Renal pelvis (tissue), 4 donors: ENCODE data around the gene LIX1L. TPM values are rescaled to one million over a fixed set of nuclear protein-coding genes. Genes with fewer than 3 reads are reported as not detected.
"Not testable (repeated sequence)": the region's sequence is repeated elsewhere in the genome, so short reads cannot be mapped to it uniquely, and the experiment has no call there.

Source experiments
- DNase-seq: peaks from one replicate; pipeline ENCODE4 v3.0.0-alpha.2; 2013
- polyA plus RNA-seq, 3 donors: library from polyadenylated mRNA; unstranded; fragments of 120-200 nt; gene quantifications; one replicate each; pipeline ENCODE4 v1.2.1, GENCODE V29; 2013; ENCODE audit not compliant: insufficient read length in 3 of 3

Gene LIX1L
- polyA plus RNA-seq, 3 donors = 21.5 to 22.8 (median 22.0) TPM

GRCh38 chr1:145946477-145946986, 11.3 kb downstream of the LIX1L start:
- no peak for DNase-seq

GRCh38 chr1:145944532-145944931, 13.3 kb downstream of the LIX1L start:
- DNase-seq = no peak

- no peak for DNase-seq
Measured at GRCh38 chr1:145942871-145943270, 14.9 kb downstream of the LIX1L start.

DNA sequence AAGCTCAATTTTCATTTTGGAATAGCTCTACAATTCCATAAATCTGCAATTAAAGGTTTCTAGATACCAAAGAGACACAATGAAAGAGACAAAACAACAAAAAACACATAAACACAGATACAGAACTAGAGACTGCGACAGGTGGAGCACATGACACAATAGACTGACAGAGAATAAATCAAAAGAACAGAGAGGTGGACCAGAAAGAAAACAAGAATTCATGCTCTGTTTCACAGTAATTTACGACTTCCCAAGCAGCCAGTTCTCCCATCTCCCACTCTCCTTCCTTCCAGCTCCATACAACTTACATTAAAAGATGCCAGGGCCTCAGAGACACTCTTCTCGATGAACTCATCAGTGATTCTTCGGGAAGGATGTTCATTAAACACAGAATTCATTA, 15.4 kb downstream of the LIX1L start:
- no peak for DNase-seq

DNA sequence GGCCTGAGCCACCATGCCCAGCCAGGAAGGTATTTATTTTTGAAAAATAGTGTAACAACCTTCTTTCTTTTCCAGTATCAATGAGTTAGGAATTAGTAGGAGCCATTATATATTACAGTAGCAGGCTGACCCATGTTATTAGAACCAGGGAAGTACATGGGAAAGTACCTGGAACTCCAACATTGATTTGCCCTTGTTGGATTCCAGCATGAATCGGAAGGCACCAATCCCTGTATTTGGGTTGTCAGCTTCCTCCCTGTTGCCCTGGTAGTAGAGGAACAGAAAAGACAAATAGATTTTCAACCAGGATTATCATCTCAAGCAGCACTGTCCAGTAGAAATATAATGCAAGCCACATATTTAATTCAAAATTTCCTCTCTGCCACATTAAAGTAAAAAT, 20.4 kb downstream of the LIX1L start:
- DNase-seq = no peak

DNA sequence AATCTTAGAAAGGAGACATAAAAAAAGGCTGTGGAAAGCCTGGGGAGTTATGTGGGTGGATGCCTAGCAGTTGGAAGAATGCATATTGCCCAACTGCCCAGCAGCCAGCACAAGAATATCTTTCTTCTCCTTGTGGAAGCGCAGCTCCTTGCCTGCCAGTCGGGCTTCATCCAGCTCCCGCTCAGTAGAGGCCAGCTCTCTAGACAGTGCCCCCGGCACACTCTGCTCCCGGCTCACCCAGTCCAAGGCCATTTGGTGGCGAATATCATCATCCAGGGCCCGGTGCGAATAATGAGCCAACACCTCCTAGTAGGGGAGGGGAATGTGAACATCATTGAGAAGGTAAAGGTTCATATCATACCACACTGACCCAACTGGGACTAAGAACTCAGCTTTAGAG, 21.6 kb downstream of the LIX1L start:
- no peak for DNase-seq

GRCh38 chr1:145935708-145936107, 22.1 kb downstream of the LIX1L start:
- no peak for DNase-seq

- DNase-seq = not testable (repeated sequence)
Measured at GRCh38 chr1:145932522-145933009, 25.3 kb downstream of the LIX1L start.

DNA sequence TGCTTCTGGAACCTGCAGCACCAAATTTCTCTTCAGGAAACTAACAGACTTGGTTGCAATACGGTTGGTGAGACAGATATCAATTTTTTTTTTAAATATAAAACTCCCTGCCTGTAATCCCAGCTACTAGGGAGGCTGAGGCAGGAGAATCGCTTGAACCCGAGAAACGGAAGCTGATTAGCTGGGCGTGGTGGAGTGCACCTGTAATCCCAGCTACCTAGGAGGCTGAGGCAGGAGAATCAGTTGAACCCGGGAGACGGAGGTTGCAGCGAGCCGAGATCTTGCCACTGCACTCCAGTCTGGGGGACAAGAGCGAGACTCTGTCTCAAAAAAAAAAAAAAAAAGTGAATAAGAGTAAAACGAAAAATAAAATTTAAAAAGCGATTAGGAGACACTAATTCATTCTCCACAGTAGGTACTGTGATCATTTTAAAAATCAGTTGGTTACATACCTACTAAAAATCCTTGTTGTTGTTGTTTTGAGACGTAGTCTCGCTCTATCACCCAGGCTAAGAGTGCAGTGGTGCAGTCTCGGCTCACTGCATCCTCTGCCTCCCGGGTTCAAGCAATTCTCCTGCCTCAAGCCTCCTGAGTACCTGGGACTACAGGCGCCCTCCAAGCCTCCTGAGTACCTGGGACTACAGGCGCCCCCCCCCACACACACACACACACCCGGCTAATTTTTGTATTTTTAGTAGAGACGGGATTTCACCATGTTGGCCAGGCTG, 29.7 kb downstream of the LIX1L start:
- DNase-seq = no peak

GRCh38 chr1:145927063-145927886, 30.5 kb downstream of the LIX1L start, which contains the start of gene RBM8A:
RBM8A (minus strand) TSS chr1:145927484; CDS start chr1:145927426, 58 bp downstream.
- DNase-seq = peak; percentile 99

DNA sequence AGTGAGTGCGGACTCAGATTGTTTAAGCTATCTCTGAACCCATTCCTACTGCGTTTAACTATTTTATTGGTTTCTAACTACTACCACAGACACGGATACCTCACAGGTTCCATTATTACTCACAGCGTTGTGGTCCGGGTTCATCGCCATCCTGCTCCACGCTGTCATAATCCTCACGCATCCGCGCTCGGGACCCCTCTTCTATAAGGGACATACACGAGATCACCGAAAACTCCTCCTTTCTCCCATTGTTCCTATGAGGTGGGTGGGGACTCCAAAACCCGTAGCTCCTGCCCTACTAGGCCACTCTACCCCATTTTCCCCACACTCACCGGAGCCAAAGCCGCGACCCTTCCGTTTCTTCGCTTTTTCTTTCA, 31.1 kb downstream of the LIX1L start:
- no peak for DNase-seq

GRCh38 chr1:145922266-145922665, 35.6 kb downstream of the LIX1L start:
- no peak for DNase-seq

DNA sequence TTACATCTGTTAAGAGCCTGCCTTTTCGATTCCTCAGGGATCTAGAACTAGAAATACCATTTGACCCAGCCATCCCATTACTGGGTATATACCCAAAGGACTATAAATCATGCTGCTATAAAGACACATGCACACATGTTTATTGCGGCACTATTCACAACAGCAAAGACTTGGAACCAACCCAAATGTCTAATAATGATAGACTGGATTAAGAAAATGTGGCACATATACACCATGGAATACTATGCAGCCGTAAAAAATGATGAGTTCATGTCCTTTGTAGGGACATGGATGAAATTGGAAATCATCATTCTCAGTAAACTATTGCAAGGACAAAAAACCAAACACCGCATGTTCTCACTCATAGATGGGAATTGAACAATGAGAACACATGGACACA, 37.5 kb downstream of the LIX1L start:
- DNase-seq = not testable (repeated sequence)

GRCh38 chr1:145918992-145919939, 38.6 kb downstream of the LIX1L start:
- no peak for DNase-seq

DNA sequence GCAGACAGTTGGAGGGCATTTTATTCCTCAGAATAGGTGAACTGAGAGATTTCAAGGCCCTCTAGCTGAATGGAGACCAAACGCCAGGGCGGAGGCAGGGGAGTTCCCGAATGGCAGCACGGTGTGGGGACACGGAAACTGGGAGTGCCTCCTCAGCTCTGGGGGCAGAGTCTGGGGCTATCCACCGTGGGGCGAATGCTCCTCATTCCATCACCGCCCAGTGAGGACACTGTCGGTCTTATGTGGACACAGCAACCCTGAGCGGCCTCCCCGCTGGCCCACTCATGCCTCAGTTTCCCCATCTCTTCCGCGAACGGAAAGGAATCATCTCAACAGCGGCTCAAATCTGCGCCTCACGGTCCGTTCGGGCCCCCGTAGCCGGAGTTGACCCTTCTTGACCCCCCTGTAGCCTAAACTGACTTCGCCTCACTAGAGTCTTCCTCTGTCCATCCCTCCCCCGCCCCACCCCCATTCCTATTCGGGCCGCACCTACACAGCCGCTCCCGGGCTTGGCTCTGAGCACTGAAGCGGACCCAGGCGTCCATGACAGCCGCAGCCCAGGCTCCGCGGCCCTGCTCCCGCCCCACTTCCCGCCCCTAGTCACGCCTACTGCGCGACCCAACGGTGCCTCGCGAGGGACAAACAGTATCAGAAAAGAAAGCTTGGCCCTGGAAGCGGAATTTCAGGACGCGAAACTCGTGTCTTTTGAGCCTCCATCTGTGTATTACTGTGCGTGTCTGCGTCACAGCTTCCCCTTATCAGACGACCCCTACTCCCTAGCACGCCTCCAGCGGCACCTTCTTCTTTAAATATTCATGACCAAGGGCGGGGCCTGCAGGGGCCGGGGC, 39.4 kb downstream of the LIX1L start, which contains the start of gene PEX11B:
Gene PEX11B, minus strand, starts transcription at position 574 of the 848 bp plus-strand sequence. Its CDS starts 29 bp downstream, at position 545.
- DNase-seq = peak; percentile 93

- DNase-seq = no peak
Measured at GRCh38 chr1:145917595-145917994, 40.2 kb downstream of the LIX1L start.

- no peak for DNase-seq
Measured at GRCh38 chr1:145916745-145917144, 41.1 kb downstream of the LIX1L start.

GRCh38 chr1:145912128-145912641, 45.6 kb downstream of the LIX1L start:
- no peak for DNase-seq

DNA sequence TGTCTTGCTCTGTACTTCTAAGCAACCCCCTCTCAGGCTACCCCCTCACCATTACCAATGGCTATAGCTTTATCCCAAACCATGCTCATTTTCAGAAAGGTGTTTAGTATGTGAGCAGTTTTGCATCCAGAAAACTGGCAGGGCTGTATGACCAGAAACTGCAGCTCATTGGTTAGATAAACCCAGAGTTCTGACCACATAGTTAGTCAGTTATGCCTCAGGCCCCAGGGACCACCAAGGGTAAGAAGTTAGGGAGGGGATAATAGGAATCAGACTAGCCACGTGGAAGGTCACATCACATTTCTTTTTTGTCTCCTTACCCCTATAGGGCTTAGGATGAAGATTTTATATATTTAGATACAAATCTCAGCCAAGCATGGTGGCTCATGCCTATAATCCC, 49.2 kb downstream of the LIX1L start:
- no peak for DNase-seq
